Endothelial cell of umbilical vein (primary cell): ENCODE measurements around the gene MARCHF7. TPM values are rescaled to one million over a fixed set of nuclear protein-coding genes. Genes with fewer than 3 reads are reported as not detected.
A peak's percentile ranks its signal among the peaks of the same experiment; 100 is the strongest.
"Not testable (repeated sequence)": the region's sequence is repeated elsewhere in the genome, so short reads cannot be mapped to it uniquely, and the experiment has no call there.

Experiments used
- Bru-seq: library from RNA; stranded (reverse); fragments of 400-500 nt; gene quantifications from one replicate; lab custom pipeline; 2021; lab: Mats Ljungman, UMichigan
- BruChase-seq, 2 experiments: library from RNA; stranded (reverse); fragments of 400-500 nt; gene quantifications; one replicate each; lab custom pipeline; 2021; lab: Mats Ljungman, UMichigan
- BruUV-seq: library from RNA; stranded (reverse); fragments of 400-500 nt; replicated peaks from 2 replicates; lab custom pipeline; 2021; lab: Mats Ljungman, UMichigan
- CTCF ChIA-PET: fragments of 300-600, 350-600 bp; sonication (Branson Sonifier 250); formaldehyde crosslinking; loops from one replicate; lab custom pipeline; 2021; ENCODE audit warnings: antibody characterized with exemption, inconsistent platforms; lab: Charles Lee
- POLR2A ChIA-PET: fragments of 300-600, 350-600 bp; sonication (Branson Sonifier 250); formaldehyde crosslinking; loops from one replicate; lab custom pipeline; 2021; ENCODE audit warnings: antibody characterized with exemption, inconsistent platforms; lab: Charles Lee
- DNase-seq: peaks from one replicate; pipeline ENCODE4 v3.0.0-alpha.2; 2011; ENCODE audit warnings: low read depth, low spot score
- FAIRE-seq: peaks from 2 replicates; lab custom pipeline; 2011; peaks lifted over from hg19 to GRCh38; lab: Jason Lieb, UNC
- H2AFZ ChIP-seq: 2 replicates; pipeline ENCODE4 v1.6.0; 2012; ENCODE audit warnings: low read depth, low read length, control low read depth, inconsistent platforms
- H3K27ac ChIP-seq: 2 replicates; pipeline ENCODE4 v1.5.1; 2011; ENCODE audit warnings: low read depth, mild to moderate bottlenecking, control low read depth, low read length, moderate library complexity; ENCODE audit not compliant: insufficient read depth
- H3K27me3 ChIP-seq, 2 experiments: 2 replicates each; pipeline versions ENCODE4 v1.6.0 to v1.6.1; 2011; ENCODE audit warnings: low read length in 2 of 2, mixed read lengths in 1 of 2; ENCODE audit not compliant: control insufficient read depth in 2 of 2, insufficient read depth in 2 of 2
- H3K36me3 ChIP-seq, 2 experiments: 2 replicates in 1 of 2; 3 replicates in 1 of 2; pipeline ENCODE4 v1.5.1; 2011; ENCODE audit warnings: low read length in 2 of 2, mild to moderate bottlenecking in 1 of 2, moderate library complexity in 1 of 2; ENCODE audit not compliant: control insufficient read depth in 2 of 2, insufficient read depth in 2 of 2; ENCODE audit errors: extremely low read depth in 1 of 2
- H3K4me1 ChIP-seq: 3 replicates; pipeline ENCODE4 v1.5.1; 2011; ENCODE audit warnings: mild to moderate bottlenecking, low read length; ENCODE audit not compliant: control insufficient read depth, insufficient read depth; ENCODE audit errors: extremely low read depth
- H3K4me2 ChIP-seq: 2 replicates; pipeline ENCODE4 v1.6.1; 2011; ENCODE audit warnings: low read length, control low read depth, mixed read lengths; ENCODE audit not compliant: insufficient read depth
- H3K4me3 ChIP-seq, 3 experiments: fragments of 200-600 bp in 1 of 3; sonication (generic), shearing (Covaris generic) in 1 of 3; replicated peaks in 1 of 3; 2 replicates each; pipeline ENCODE4 v1.5.1; 2011 to 2016; ENCODE audit warnings: control low read depth in 3 of 3, low read length in 3 of 3, mild to moderate bottlenecking in 2 of 3, inconsistent platforms in 1 of 3, low read depth in 1 of 3, moderate library complexity in 1 of 3; ENCODE audit not compliant: insufficient read depth in 1 of 3
- H3K79me2 ChIP-seq: 2 replicates; pipeline ENCODE4 v1.6.0; 2012; ENCODE audit warnings: low read length, inconsistent platforms; ENCODE audit not compliant: control insufficient read depth, insufficient read depth
- H3K9ac ChIP-seq: replicated peaks from 2 replicates; pipeline ENCODE3; 2011; ENCODE audit warnings: low read length, control low read depth; ENCODE audit not compliant: insufficient read depth; ENCODE audit errors: extremely low read depth
- H3K9me1 ChIP-seq: replicated peaks from 3 replicates; pipeline ENCODE4 v1.6.0; 2011; ENCODE audit warnings: mild to moderate bottlenecking, low read length; ENCODE audit not compliant: control insufficient read depth, insufficient read depth; ENCODE audit errors: extremely low read depth
- H3K9me3 ChIP-seq: replicated peaks from 2 replicates; pipeline ENCODE4 v1.5.1; 2012; ENCODE audit warnings: low read length, inconsistent platforms; ENCODE audit not compliant: control insufficient read depth, insufficient read depth
- H4K20me1 ChIP-seq: replicated peaks from 2 replicates; pipeline ENCODE3; 2011; ENCODE audit warnings: mild to moderate bottlenecking, low read length; ENCODE audit not compliant: control insufficient read depth, insufficient read depth; ENCODE audit errors: extremely low read depth
- CTCF ChIP-seq, 2 donors: IDR thresholded peaks; 1 replicate in 1 of 2; 2 replicates in 1 of 2; pipeline ENCODE4 v1.5.1; 2011; ENCODE audit warnings: low read length in 2 of 2, mild to moderate bottlenecking in 2 of 2, moderate library complexity in 2 of 2, control low read depth in 1 of 2, inconsistent platforms in 1 of 2, low read depth in 1 of 2; ENCODE audit not compliant: insufficient read depth in 1 of 2; ENCODE audit errors: extremely low read depth in 1 of 2
- EZH2 ChIP-seq: IDR thresholded peaks from 2 replicates; pipeline ENCODE4 v1.6.1; 2012; ENCODE audit warnings: borderline replicate concordance, low read depth, mild to moderate bottlenecking, moderate library complexity, low read length, inconsistent platforms; ENCODE audit not compliant: severe bottlenecking
- GATA2 ChIP-seq: IDR thresholded peaks from 2 replicates; pipeline ENCODE4 v1.7.0; 2011; ENCODE audit warnings: low read depth, mild to moderate bottlenecking, moderate library complexity, mixed read lengths, low read length; ENCODE audit not compliant: insufficient read length, insufficient read depth
- MAX ChIP-seq: IDR thresholded peaks from 2 replicates; pipeline ENCODE4 v1.6.1; 2011; ENCODE audit not compliant: insufficient read depth, insufficient read length
- MYC ChIP-seq: IDR thresholded peaks from one replicate; pipeline ENCODE4 v1.6.1; 2011; ENCODE audit warnings: mild to moderate bottlenecking, low read depth, low read length
- POLR2A ChIP-seq: IDR thresholded peaks from 2 replicates; pipeline ENCODE4 v1.6.1; 2012; ENCODE audit warnings: low read depth, mild to moderate bottlenecking, control low read depth, low read length
- POLR2AphosphoS5 ChIP-seq: IDR thresholded peaks from 2 replicates; pipeline ENCODE4 v1.6.1; 2012; ENCODE audit warnings: low read depth, mild to moderate bottlenecking, control low read depth, low read length, moderate library complexity; ENCODE audit not compliant: insufficient read depth
- dilution Hi-C: fragments of 300-500 bp; cut with MboI; formaldehyde crosslinking; loops from one replicate; pipeline ENCODE4 v1.15.0; 2019; ENCODE audit warnings: low sequenced_read_pairs; ENCODE audit not compliant: extremely low pct_ligation_motif_present
- intact Hi-C: fragments of 100-400 bp; cut with micrococcal nuclease; formaldehyde crosslinking; loops from one replicate; pipeline ENCODE4 v1.10.0; 2022
- long read RNA-seq: library from polyadenylated mRNA; stranded (forward); transcript quantifications from one replicate; pipeline ENCODE4 v2.0.0, GENCODE V29; 2021
- polyA minus RNA-seq, 3 experiments: library from RNA; depleted of rRNA, polyadenylated mRNA; stranded (reverse); fragments of >200 nt; gene quantifications; 1 replicate in 1 of 3; 2 replicates in 2 of 3; pipeline ENCODE4 v1.2.3, GENCODE V29; 2011
- polyA plus RNA-seq, 4 experiments: library from polyadenylated mRNA; depleted of rRNA in 3 of 4; stranded (reverse) in 3 of 4; unstranded in 1 of 4; fragments of >200 nt; gene quantifications; 2 replicates each; pipeline versions ENCODE4 v1.2.1 to v1.2.3, GENCODE V29; 2011 to 2012; ENCODE audit warnings: missing spikeins in 1 of 4
- total RNA-seq: library from RNA; stranded (reverse); gene quantifications from 2 replicates; pipeline ENCODE4 v1.2.3, GENCODE V29; 2021

The MARCHF7 gene
- total RNA-seq, result 82.0 and 93.9 TPM in 2 replicates
- polyA plus RNA-seq, result 15.3 and 21.2 TPM in 2 replicates
- polyA plus RNA-seq (2011; cell fraction: cytosol; rRNA removed), result 30.6 and 34.0 TPM in 2 replicates
- polyA plus RNA-seq (2011; cell fraction: nucleus; rRNA removed), result 58.5 and 66.8 TPM in 2 replicates
- polyA plus RNA-seq (2012), result 85.2 and 99.4 TPM in 2 replicates
- 40.9 and 45.4 TPM in 2 replicates for polyA minus RNA-seq
- 16.8 TPM for polyA minus RNA-seq (2011; cell fraction: cytosol; rRNA and poly(A)+ RNA removed)
- polyA minus RNA-seq (2011; cell fraction: nucleus; rRNA and poly(A)+ RNA removed), result 71.7 and 109 TPM in 2 replicates
- percentile 99 among the genes with signal in this experiment for Bru-seq, nascent RNA
- BruChase-seq, experiment 1, labeled RNA remaining after a 6-hour chase, result percentile 91 among the genes with signal in this experiment
- BruChase-seq, experiment 2, labeled RNA remaining after a 2-hour chase, result percentile 98 among the genes with signal in this experiment
- long read RNA-seq, full-length matches to known transcripts, result 35 of 181 reads
- long read RNA-seq, partial matches to known transcripts, result 10 of 181 reads
- long read RNA-seq, other reads (novel, unspliced or antisense), result 136 of 181 reads

- dilution Hi-C loops (loop anchor here (25.0 kb wide), 1 partner anchor 100 kb away; the partner anchor contains the start of gene BAZ2B), intact Hi-C loops (loop anchor here (1.0 to 10.0 kb wide), 11 partner anchors 85 to 811 kb away; partner anchors contain the start of genes CD302 and WDSUB1)
- Histone ChIP-seq H3K4me3 (peak within 1 kb of the TSS; percentile 80 to 96 (median 94)), H3K79me2 (peaks cover 50% of the 10 kb centered on the region), H3K9me3 (no peaks in the 10 kb centered on the region), H3K36me3 (peaks cover 3 to 12% of the 10 kb centered on the region in 2 experiments), H4K20me1 (peaks cover 14% of the 10 kb centered on the region), H3K4me1 (peaks cover 28% of the 10 kb centered on the region), H3K4me2 (peak within 1 kb of the TSS; percentile 97), H3K9me1 (no peaks in the 10 kb centered on the region), H2AFZ (peak within 1 kb of the TSS; percentile 88), H3K9ac (peak within 1 kb of the TSS; percentile 98), H3K27me3 (no peaks in the 10 kb centered on the region), H3K27ac (peak within 1 kb of the TSS; percentile 86)
- ChIA-PET CTCF (interaction anchor here (0.6 to 1.7 kb wide), 17 partner anchors 9 to 521 kb away, joined by 3 to 8 read pairs (median 4); partner anchors contain the start of gene WDSUB1), POLR2A (interaction anchor here (0.7 to 3.3 kb wide), 12 partner anchors 11 to 572 kb away, joined by 3 to 18 read pairs (median 4); partner anchors contain the start of genes BAZ2B and WDSUB1)
- no TSS peak for BruUV-seq
- no peak for TF ChIP-seq GATA2
- TF ChIP-seq POLR2A, result peak; percentile 94
- peak; percentile 69 to 77 for TF ChIP-seq CTCF (IDR thresholded peaks at IDR 0.05; ENCODE audit: extremely low read depth in 1 of 2, insufficient read depth in 1 of 2, low read depth in 1 of 2, low read length in 2 of 2)
- peak; percentile 44 for TF ChIP-seq MYC
- peak; percentile 97 for TF ChIP-seq POLR2AphosphoS5
- TF ChIP-seq EZH2, result no peak
- no peak for TF ChIP-seq MAX
- DNase-seq (peak; percentile 96), FAIRE-seq (peak; percentile 79)
Measured at GRCh38 chr2:159712143-159712928, at the start of gene MARCHF7. Gene MARCHF7 (plus strand): TSS chr2:159712506. CDS start chr2:159729023, 16,517 bp downstream.

GRCh38 chr2:159667423-159667822 is 44.9 kb upstream of the MARCHF7 start:
- H3K4me2 ChIP-seq, POLR2A ChIA-PET, FAIRE-seq, BruUV-seq, H3K9ac ChIP-seq, H3K27ac ChIP-seq, H3K9me3 ChIP-seq, intact Hi-C loops, H3K4me3 ChIP-seq, H3K27me3 ChIP-seq, dilution Hi-C loops, H4K20me1 ChIP-seq, DNase-seq, H3K4me1 ChIP-seq, H3K9me1 ChIP-seq, CTCF ChIA-PET, H3K79me2 ChIP-seq, H2AFZ ChIP-seq, H3K36me3 ChIP-seq: not testable (repeated sequence)
